RKO (cell line): ENCODE data around the gene SHKBP1.
"Not testable (repeated sequence)": the region's sequence is repeated elsewhere in the genome, so short reads cannot be mapped to it uniquely, and the experiment has no call there.

Experiments used
- DNase-seq: peaks from one replicate; pipeline ENCODE4 v3.0.0-alpha.2; 2016; ENCODE audit warnings: low spot score

SHKBP1 gene

GRCh38 chr19:40576585-40577451 is at the start of gene SHKBP1:
TSS of gene SHKBP1 (plus strand) at chr19:40576873. CDS start at chr19:40576900, 27 bp downstream.
- peak; percentile 95 for DNase-seq

GRCh38 chr19:40528078-40528477 is 48.6 kb upstream of the SHKBP1 start:
- DNase-seq = no peak

- no peak for DNase-seq
These were observed 48.1 kb upstream of the SHKBP1 start for GRCh38 chr19:40528533-40529092.

GRCh38 chr19:40529093-40529954 is 47.3 kb upstream of the SHKBP1 start:
- peak; percentile 85 for DNase-seq

- no peak for DNase-seq
These were observed 46.4 kb upstream of the SHKBP1 start for GRCh38 chr19:40530091-40530901.

- DNase-seq = no peak
These were observed 43.2 kb upstream of the SHKBP1 start for GRCh38 chr19:40533508-40533907.

GRCh38 chr19:40534148-40534547 is 42.5 kb upstream of the SHKBP1 start:
- DNase-seq = no peak

- peak; percentile 62 for DNase-seq
These were observed 37.6 kb upstream of the SHKBP1 start for GRCh38 chr19:40539070-40539469.

- no peak for DNase-seq
These were observed 34.3 kb upstream of the SHKBP1 start for GRCh38 chr19:40542202-40542859.

GRCh38 chr19:40543029-40543597 is 33.6 kb upstream of the SHKBP1 start:
- no peak for DNase-seq

GRCh38 chr19:40546153-40546841 is 30.4 kb upstream of the SHKBP1 start:
- DNase-seq = not testable (repeated sequence)

- not testable (repeated sequence) for DNase-seq
These were observed 29.5 kb upstream of the SHKBP1 start for GRCh38 chr19:40547190-40547589.

- DNase-seq = no peak
These were observed 28.8 kb upstream of the SHKBP1 start for GRCh38 chr19:40547836-40548235.

- DNase-seq = peak; percentile 30
These were observed 27.5 kb upstream of the SHKBP1 start for GRCh38 chr19:40549007-40549708.

GRCh38 chr19:40550951-40551350 is 25.7 kb upstream of the SHKBP1 start:
- no peak for DNase-seq

GRCh38 chr19:40552848-40553247 is 23.8 kb upstream of the SHKBP1 start:
- DNase-seq = no peak

GRCh38 chr19:40553885-40554857 is 22.5 kb upstream of the SHKBP1 start:
- no peak for DNase-seq

- no peak for DNase-seq
These were observed 20.5 kb upstream of the SHKBP1 start for GRCh38 chr19:40555978-40556689.
